ENCODE results near the gene RBM43.

RBM43 gene

GRCh38 chr2:151200277-151200676 lies 61.4 kb downstream of the RBM43 start:
- no peak for DNase-seq (ENCODE audit: low read depth)
- no peak for TF ChIP-seq CTCF (IDR thresholded peaks at IDR 0.05; ENCODE audit: low read length, missing control alignments)
- no peak overlapping the region for H3K4me3 ChIP-seq (replicated peaks; ENCODE audit: low read depth, low read length)

GRCh38 chr2:151198645-151199044 lies 63.0 kb downstream of the RBM43 start:
- DNase-seq (ENCODE audit: low read depth) = no peak
- no peak overlapping the region for H3K4me3 ChIP-seq (replicated peaks; ENCODE audit: low read depth, low read length)
- no peak for TF ChIP-seq CTCF (IDR thresholded peaks at IDR 0.05; ENCODE audit: low read length, missing control alignments)
